HG02588 (cell line): ENCODE measurements around the gene OR10T2.
"Not testable (repeated sequence)": the region's sequence is repeated elsewhere in the genome, so short reads cannot be mapped to it uniquely, and the experiment has no call there.

Experiments
- ATAC-seq: cut with Tn5 transposase; IDR thresholded peaks from one replicate; pipeline ENCODE4 v1.9.1; 2021; ENCODE audit warnings: mild to moderate bottlenecking, moderate library complexity; ENCODE audit not compliant: unreplicated experiment

Gene OR10T2

DNA sequence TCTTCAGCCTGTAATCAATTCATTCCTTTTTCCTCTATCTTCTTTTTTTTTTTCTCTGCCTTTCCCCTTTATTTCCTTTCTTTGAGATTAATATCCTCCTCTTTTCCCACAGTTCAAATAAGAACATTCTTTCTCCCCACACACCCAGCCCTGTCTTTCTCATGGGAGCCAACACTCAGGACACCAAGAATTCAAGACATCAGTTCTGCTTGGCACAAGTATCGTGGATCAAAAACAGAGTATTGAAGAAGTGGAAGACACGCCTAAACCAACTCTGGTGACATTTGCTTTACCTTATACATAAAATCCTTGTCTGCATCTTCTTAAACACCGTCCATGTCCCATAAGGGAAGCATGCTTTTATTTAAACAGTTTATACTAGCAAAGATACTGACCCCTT is 42.6 kb downstream of the OR10T2 start:
- no peak for ATAC-seq

DNA sequence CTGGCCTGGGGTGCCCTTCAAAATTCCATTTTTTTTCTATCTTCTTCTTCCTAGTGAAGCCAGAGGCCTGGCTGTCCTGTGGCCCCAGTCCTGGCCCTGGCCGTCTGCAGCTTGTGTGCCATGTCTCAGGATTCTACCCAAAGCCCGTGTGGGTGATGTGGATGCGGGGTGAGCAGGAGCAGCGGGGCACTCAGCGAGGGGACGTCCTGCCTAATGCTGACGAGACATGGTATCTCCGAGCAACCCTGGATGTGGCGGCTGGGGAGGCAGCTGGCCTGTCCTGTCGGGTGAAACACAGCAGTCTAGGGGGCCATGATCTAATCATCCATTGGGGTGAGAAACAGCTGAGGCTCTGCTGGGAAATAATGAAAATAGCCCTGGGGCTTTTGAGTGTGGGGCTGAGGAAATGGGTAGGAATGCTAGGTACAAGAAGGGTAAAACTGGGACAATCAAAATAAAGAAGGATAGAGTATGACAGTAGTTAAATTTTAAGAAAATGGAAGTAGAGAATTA is 43.4 kb downstream of the OR10T2 start:
- ATAC-seq = no peak

DNA sequence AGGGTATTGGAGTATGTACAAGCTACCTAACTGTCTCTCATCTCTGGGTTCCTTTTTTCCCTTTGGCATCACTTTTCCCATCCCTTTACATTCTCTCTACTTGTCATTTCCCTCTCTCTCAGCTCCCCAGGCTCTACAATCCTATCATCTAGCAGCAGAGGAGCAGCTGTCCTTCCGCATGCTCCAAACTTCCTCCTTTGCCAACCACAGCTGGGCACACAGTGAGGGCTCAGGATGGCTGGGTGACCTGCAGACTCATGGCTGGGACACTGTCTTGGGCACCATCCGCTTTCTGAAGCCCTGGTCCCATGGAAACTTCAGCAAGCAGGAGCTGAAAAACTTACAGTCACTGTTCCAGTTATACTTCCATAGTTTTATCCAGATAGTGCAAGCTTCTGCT is 45.0 kb downstream of the OR10T2 start:
- no peak for ATAC-seq

DNA sequence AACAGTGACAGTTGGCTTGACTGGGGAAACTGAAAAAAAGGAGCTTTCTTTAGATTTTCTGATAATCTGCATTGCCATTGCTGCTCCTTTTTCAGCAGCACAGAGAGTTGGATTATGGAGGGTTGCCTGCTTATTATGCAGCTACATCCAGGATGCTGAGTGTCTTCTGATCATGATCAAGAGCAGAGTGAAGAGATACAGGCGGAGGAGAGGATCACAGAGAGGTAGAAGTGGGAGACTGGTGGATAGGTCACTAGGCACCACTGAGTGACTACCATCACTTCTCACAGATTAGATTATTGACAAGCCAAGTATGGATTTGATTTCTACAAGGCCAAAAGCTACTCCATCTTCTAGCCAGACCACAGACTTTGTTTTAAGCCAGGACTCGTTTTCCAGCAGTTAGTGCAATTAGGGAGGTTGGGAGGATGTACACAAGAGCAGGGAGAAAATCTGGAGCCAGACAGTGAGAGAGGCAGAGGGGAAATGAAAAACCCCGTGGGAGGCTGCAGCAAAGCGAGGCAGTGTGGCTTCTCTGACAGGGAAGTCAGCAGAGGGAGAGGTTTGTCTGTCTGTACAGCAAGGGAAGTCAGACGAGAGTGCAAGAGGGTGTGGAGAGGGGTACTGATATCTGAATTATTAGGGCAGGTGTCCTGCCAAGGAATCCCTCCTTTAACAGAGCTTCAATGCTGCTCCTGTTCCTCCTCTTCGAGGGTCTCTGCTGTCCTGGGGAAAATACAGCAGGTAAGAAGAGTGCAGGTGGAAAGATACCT is 45.8 kb downstream of the OR10T2 start, which contains the start of gene CD1E:
TSS of gene CD1E (plus strand) at position 592 of the 773 bp plus-strand sequence. CDS start at position 687, 95 bp downstream.
- ATAC-seq = no peak

DNA sequence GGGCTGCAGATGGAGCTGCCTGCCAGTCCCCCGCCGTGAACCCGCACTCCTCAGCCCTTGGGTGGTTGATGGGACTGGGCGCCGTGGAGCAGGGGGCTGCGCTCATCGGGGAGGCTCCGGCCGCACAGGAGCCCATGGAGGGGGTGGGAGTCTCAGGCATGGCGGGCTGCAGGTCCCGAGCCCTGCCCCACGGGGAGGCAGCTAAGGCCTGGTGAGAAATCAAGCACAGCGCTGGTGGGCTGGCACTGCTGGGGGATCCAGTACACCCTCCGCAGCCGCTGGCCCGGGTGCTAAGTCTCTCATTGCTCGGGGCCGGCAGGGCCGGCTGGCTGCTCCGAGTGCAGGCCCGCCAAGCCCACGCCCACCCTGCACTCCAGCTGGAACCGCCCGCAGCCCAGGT is 50.3 kb downstream of the OR10T2 start:
- not testable (repeated sequence) for ATAC-seq
